Urinary bladder (tissue), 4 donors: ENCODE data around the gene TMEM218. TPM values are rescaled to one million over a fixed set of nuclear protein-coding genes. Genes with fewer than 3 reads are reported as not detected.

Source experiments
- DNase-seq: peaks from one replicate; pipeline ENCODE4 v3.0.0-alpha.2; 2015; ENCODE audit errors: extremely low spot score
- H3K27ac ChIP-seq: one replicate; pipeline ENCODE4 v1.5.1; 2013; ENCODE audit warnings: low read depth, mild to moderate bottlenecking, moderate library complexity
- H3K36me3 ChIP-seq: one replicate; pipeline ENCODE4 v1.6.1; 2013; ENCODE audit warnings: mild to moderate bottlenecking, moderate library complexity; ENCODE audit not compliant: insufficient read depth
- H3K4me1 ChIP-seq: one replicate; pipeline ENCODE4 v1.6.1; 2013; ENCODE audit warnings: mild to moderate bottlenecking, moderate library complexity; ENCODE audit not compliant: insufficient read depth
- H3K4me3 ChIP-seq: one replicate; pipeline ENCODE4 v1.5.1; 2013; ENCODE audit warnings: low read depth, low read length
- WGBS: extraction: QIAGEN DNeasy Blood & Tissue Kit; methylation state at CpG from one replicate; pipeline ENCODE4 v1.1.7; 2013; 5-methylcytosine and 5-hydroxymethylcytosine counted together
- polyA plus RNA-seq: library from polyadenylated mRNA; stranded (reverse); fragments of 200-250 nt; gene quantifications from one replicate; pipeline ENCODE4 v1.2.3, GENCODE V29; 2013
- total RNA-seq: library from RNA; depleted of rRNA; stranded (reverse); fragments of >200 nt; gene quantifications from one replicate; pipeline ENCODE4 v1.2.3, GENCODE V29; 2014
- donor health status: healthy with polysubstance abuse.
- donor health status: healthy.

The TMEM218 gene
- total RNA-seq (38.5 TPM), polyA plus RNA-seq (35.3 TPM)

- Histone ChIP-seq H3K4me3 (peak within 1 kb of the TSS; percentile 55), H3K27ac (no peak within 1 kb of the TSS), H3K36me3 (no peaks in the 10 kb centered on the region), H3K4me1 (no peaks in the 10 kb centered on the region)
- peak; percentile 96 for DNase-seq
- WGBS = 5% methylated on average over 49 of the region's 49 CpGs
These were observed at the start of gene TMEM218 for GRCh38 chr11:125111343-125112207. TMEM218 (minus strand) TSS chr11:125111626; CDS start chr11:125102241, 9,385 bp downstream.

DNA sequence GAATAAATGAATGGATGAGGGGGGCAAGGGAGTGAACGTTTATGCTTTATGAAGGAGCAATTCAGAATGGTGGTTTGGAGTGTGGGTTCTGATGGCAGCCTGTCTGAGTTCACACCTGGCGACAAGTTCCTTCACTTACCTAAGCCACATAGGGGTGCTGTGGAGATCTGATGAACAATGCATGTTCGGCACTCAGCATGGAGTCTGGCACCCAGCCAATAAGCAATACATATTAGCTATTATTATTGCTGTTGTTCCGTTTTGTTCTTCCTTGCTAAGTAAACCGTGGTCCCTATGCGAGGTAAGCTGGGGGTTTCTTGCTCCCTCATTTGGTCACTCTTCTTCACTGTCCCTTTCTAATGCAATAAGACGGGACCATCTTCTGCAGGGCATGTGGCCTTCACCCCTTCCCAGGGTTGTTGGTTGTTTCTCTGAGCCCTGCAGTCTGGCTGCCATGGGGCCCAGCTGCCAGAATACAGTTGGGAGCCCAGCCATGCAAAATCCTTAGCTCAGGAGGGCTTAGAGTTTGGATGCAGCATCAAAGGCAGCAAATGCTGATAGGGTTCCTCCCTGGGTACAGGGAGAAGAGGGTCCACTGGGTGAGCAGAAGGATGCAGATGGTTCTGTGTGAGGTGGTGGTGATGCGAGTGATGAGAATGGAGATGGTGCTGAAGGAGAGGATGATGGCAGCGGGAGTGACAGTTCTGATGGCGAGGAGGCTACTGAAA, 46.7 kb upstream of the TMEM218 start:
- H3K4me3 ChIP-seq = no peak overlapping the region
- H3K36me3 ChIP-seq = no peaks in the 10 kb centered on the region
- H3K27ac ChIP-seq = no peak overlapping the region
- DNase-seq = no peak
- 87% methylated on average over 10 of the region's 10 CpGs for WGBS
- H3K4me1 ChIP-seq = no peaks in the 10 kb centered on the region

DNA sequence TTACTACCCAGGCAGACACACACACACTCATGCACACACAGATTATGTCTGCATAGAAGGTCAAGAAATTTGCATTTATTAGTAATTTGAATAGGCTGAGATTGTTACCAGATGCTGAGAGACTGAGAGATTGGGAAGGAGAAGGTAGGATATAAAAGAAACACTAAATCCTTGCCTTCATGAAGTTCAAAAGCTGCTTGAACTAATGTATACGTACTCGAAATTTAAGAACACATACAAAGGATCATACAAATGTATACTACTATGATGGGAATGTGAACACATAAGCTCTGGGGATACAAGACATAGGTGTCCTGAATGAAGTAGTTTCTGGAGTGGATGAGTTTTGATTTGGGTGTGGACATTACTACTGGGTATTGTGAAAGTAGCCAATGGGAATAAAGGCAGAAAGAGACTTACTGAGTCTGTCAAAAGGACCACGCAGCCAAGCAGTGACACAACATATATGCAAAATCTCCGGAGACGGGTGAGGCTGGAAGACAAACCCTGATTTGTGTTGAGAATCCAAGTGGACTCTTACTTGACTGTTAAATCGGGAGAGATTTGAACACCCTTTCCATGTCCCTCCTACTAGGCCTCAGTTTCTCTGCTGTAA, 45.8 kb upstream of the TMEM218 start:
- Histone ChIP-seq H3K27ac (no peak overlapping the region), H3K4me3 (no peak overlapping the region), H3K36me3 (no peaks in the 10 kb centered on the region), H3K4me1 (no peaks in the 10 kb centered on the region)
- 80% methylated on average over 6 of the region's 6 CpGs for WGBS
- no peak for DNase-seq

DNA sequence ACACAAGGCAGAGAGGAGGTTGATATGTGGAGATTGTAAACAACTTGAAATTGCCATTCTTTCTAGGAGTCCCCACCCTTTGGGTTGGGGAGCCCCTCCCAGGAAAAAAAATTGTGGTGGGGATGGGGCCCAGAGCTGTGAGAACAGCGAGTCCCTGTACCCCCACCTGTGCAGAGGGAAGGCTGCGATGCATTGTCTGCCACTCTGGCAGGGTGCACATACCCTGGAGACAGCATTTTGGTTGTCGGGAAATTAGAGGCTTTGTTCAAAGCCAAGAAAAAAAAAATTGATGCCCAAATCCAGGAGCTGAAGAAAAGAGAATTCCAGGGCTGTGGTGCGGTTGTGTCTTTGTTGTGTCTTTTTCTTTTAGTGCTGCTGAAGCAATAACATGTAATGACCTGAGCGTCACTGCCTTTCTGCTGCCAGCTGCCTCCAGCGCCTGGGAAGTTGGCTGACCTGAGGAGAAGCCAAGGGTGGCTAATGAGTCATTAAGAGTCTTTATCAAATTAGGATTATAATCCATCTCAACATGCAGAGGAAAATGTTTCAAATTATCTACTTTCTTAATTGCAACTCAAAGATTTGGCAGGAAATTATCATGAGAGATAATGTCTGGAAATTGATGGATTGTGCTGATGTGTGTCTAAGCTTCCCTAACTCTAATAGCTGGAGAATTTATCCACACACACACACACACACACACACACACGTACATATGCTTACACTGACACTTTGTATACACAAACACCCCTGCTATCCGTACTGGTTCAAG, 45.1 kb upstream of the TMEM218 start:
- DNase-seq = no peak

GRCh38 chr11:125155767-125156166, 44.3 kb upstream of the TMEM218 start:
- no peak for DNase-seq
- Histone ChIP-seq H3K4me3 (no peak overlapping the region), H3K36me3 (no peaks in the 10 kb centered on the region), H3K4me1 (no peaks in the 10 kb centered on the region), H3K27ac (no peak overlapping the region)
- WGBS = 90% methylated on average over 4 of the region's 4 CpGs

More for the DNA sequence above, 45.1 kb upstream of the TMEM218 start:
- WGBS = 85% methylated on average over 8 of the region's 8 CpGs
- H3K4me3 ChIP-seq = no peak overlapping the region
- H3K4me1 ChIP-seq = no peaks in the 10 kb centered on the region
- H3K36me3 ChIP-seq = no peaks in the 10 kb centered on the region
- H3K27ac ChIP-seq = no peak overlapping the region

DNA sequence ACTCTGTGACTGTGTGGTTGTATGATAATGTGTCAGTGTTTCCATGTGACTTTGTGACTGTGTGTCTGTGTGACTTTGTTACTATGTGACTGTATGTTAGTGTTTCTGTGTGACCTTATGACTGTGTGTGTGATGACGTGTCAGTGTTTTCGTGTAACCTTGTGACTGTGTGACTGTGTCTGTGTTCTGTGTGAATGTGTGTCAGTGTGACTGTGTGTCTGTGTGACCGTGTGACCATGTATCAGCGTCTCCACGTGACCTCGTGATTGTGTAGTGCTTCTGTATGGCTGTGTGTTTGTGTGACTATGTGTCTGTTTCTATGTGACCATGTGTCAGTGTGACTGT, 43.6 kb upstream of the TMEM218 start:
- WGBS = 90% methylated on average over 6 of the region's 6 CpGs
- Histone ChIP-seq H3K27ac (no peak overlapping the region), H3K36me3 (no peaks in the 10 kb centered on the region), H3K4me1 (no peaks in the 10 kb centered on the region), H3K4me3 (no peak overlapping the region)
- no peak for DNase-seq

- 42% methylated on average over 7 of the region's 7 CpGs for WGBS
These were observed 43.1 kb upstream of the TMEM218 start for GRCh38 chr11:125154378-125155099.

DNA sequence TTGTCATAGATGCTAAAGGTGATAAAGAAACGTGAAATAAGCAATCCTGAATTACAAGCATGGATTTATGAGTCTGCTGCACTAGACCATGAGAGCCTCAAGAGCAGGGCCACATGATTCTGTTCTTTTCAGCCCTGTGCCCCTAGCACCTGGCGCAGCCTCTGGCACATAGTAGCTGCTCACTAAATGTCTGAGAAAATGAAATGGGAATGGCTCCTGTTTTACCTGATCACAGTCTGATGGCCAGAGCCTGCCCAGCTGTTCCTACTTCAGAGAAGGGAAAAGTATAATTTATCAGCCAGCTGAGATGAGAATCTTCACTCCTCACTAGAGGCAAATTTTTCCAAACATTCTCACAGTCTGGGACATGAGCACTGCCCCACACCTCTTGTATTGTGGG, 42.4 kb upstream of the TMEM218 start:
- WGBS = 85% methylated on average over 2 of the region's 2 CpGs
- Histone ChIP-seq H3K27ac (no peak overlapping the region), H3K36me3 (no peaks in the 10 kb centered on the region), H3K4me1 (no peaks in the 10 kb centered on the region), H3K4me3 (no peak overlapping the region)
- no peak for DNase-seq

More at GRCh38 chr11:125154378-125155099, 43.1 kb upstream of the TMEM218 start:
- Histone ChIP-seq H3K4me1 (no peaks in the 10 kb centered on the region), H3K27ac (no peak overlapping the region), H3K36me3 (no peaks in the 10 kb centered on the region), H3K4me3 (no peak overlapping the region)
- DNase-seq = no peak

DNA sequence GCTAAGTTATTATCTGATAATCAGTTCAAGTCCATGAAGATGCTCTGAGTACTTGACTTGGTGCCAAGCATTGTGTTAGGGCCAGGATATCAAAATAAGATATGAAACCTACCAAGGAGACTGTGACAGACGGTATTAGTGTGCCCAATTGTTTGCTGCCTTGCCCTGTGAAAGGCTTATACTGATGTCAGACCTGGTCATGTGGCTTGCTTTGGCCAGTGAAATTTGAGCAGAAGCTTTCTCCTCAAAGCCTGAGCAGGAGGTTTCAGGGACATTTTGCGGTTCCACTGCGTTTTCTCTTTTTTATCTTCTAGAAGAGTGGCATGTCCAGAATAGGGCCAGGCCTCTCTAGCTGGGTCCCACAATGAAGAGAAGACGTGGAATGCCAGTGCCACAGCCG, 37.3 kb upstream of the TMEM218 start:
- no peak overlapping the region for H3K4me3 ChIP-seq
- 70% methylated on average over 5 of the region's 5 CpGs for WGBS
- H3K4me1 ChIP-seq = no peaks in the 10 kb centered on the region
- H3K36me3 ChIP-seq = no peaks in the 10 kb centered on the region
- no peak overlapping the region for H3K27ac ChIP-seq
- no peak for DNase-seq

GRCh38 chr11:125148011-125148410, 36.6 kb upstream of the TMEM218 start:
- DNase-seq = no peak
- Histone ChIP-seq H3K27ac (no peak overlapping the region), H3K4me3 (no peak overlapping the region), H3K4me1 (no peaks in the 10 kb centered on the region), H3K36me3 (no peaks in the 10 kb centered on the region)

- Histone ChIP-seq H3K36me3 (no peaks in the 10 kb centered on the region), H3K27ac (no peak overlapping the region), H3K4me1 (no peaks in the 10 kb centered on the region), H3K4me3 (no peak overlapping the region)
- no peak for DNase-seq
- 65% methylated on average over 6 of the region's 6 CpGs for WGBS
These were observed 35.9 kb upstream of the TMEM218 start for GRCh38 chr11:125147280-125147679.

- H3K27ac ChIP-seq = no peak overlapping the region
- 90% methylated on average over 1 of the region's 1 CpG for WGBS
- H3K4me3 ChIP-seq = no peak overlapping the region
- no peaks in the 10 kb centered on the region for H3K4me1 ChIP-seq
- no peaks in the 10 kb centered on the region for H3K36me3 ChIP-seq
- no peak for DNase-seq
These were observed 34.8 kb upstream of the TMEM218 start for GRCh38 chr11:125146232-125146631.
